Activated naive CD4-positive, alpha-beta T cell treated with Interleukin-2 at 50 U/mL for 16 hours (primary cell): ENCODE results near the gene CRYBA4.

Experiments
- DNase-seq: peaks from one replicate; pipeline ENCODE4 v3.0.0-alpha.2; 2020

Gene CRYBA4

DNA sequence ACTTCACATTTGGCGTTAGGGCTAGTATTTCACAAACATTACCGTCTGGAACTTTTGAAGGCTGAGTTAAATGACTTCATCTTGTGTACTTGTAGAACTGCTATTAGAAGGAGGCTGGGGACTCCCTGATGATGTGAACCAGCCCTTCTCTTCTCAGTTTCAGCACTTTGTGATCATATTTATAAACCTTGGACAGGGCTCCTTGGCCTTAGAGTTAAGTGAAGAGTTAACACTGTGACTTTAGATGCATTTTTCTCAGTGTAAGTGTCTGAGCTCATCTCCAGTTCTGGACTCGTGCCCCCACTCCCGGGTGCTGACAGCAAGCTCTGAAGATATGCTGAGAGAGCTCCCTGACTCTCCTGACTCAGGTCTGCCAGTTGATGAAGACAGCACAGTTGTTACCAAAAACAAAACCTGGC lies 44.1 kb downstream of the CRYBA4 start:
- no peak for DNase-seq

DNA sequence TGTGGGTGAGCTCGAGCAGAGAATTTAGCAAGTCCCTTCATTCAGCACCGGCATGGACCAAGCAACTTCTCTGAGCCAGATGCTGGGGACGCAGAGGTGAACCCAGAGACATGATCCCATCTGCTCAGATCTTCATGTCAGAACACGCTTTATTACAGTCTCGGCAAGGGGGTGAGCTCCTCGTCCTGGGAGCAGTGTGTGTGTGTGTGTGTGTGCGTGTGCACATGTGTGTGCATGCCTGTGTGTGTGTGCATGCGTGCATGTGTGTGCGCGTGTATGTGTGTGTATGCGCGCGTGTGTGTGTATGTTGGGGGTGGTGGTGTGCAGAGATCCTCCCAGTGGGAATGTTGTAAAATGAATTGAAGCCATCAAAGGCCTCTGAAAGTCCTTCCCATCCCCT lies 45.4 kb downstream of the CRYBA4 start:
- DNase-seq = no peak

DNA sequence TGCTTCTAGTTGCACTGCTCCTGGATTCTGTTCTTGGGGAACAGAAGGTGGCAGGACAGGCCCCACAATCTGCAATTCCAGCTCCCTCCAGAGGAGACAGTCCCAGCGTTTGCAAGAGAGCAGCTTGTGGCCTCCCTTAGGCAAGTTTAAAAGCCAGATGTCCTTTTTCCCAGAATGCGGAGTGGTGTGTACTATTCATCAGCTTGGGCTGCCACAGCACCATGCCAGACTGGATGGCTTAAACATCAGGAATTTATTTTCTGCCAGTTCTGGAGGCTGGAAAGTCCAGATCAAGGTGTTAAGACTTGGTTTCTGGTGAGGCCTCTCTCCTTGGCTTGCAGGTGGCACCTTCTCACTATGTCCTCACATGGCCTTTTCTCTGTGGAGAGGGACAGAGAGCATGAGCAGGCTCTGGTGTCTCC lies 47.3 kb downstream of the CRYBA4 start:
- DNase-seq = no peak

DNA sequence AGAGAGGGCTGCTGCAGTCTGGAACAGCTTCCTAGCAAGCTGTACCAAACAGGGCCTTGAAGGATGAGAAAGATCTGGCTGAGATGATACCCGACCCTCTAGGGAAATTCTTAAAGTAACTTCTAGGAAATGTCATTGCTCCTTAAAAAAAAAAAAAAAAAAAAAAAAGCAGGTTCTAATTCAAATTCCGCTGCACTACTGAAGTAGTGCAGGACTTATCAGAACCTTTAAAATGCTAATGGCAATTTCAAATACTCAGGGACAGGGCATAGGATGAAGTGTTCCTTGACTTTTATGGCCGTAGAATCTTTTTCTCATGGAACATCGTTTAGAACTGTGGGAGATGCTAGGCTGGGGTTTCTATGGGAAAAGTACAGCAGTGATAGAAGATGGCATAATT lies 48.7 kb downstream of the CRYBA4 start:
- no peak for DNase-seq

DNA sequence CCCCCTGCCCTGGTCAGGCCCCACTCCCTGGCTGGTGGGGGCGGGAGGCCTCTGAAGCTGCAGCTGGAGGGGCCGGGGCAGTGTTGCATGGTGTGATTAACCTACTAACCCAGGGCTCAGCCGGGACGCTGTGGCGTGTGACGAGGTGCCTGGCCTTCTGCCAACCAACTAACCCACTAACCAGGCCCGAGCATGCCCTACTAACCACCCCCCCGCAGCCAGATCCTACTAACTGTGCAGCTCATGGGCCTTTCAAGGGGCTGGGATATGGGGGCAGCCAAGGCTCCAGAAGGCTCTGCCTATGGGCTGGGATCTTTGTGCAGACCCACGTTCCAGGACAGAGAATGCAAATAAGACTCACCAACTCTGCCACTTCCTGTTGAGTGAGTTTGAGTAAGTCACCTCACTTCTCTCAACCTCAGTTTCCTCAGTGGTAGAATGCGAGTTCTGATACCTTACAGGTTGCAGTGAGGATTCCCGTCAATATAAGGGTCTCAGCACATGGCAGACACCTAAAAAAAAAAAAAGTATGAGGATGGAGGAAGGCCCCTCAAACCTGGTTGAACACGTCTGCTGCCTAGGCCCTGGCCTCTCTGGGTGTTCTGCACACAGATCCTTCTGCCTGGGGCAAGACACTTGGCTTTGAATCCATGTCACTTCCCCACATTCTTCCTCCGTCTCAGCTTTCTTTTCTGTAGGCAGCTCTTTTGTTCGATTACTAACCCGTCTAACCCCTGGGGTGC lies 49.7 kb downstream of the CRYBA4 start:
- DNase-seq = peak; percentile 71

DNA sequence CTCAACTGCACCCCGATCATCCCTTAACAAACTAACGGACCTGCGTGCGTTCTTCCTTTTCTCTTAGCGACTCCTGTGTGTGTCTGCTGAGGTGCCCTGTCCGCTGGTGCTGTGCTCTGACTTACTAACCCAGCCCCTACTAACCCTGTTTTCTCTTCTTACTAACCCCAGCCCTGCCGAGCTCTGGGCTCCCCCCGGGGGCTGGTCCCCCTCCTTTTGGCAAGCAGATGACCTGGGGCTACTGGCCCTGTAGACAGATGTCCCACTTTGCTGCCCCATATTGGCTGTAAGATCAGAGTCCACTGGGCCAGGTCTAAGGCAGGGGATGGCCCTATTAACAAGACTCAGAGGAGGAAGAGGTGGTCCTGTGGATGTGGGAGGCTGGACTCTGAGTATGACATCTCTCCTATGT lies 50.3 kb downstream of the CRYBA4 start:
- DNase-seq = peak; percentile 20

DNA sequence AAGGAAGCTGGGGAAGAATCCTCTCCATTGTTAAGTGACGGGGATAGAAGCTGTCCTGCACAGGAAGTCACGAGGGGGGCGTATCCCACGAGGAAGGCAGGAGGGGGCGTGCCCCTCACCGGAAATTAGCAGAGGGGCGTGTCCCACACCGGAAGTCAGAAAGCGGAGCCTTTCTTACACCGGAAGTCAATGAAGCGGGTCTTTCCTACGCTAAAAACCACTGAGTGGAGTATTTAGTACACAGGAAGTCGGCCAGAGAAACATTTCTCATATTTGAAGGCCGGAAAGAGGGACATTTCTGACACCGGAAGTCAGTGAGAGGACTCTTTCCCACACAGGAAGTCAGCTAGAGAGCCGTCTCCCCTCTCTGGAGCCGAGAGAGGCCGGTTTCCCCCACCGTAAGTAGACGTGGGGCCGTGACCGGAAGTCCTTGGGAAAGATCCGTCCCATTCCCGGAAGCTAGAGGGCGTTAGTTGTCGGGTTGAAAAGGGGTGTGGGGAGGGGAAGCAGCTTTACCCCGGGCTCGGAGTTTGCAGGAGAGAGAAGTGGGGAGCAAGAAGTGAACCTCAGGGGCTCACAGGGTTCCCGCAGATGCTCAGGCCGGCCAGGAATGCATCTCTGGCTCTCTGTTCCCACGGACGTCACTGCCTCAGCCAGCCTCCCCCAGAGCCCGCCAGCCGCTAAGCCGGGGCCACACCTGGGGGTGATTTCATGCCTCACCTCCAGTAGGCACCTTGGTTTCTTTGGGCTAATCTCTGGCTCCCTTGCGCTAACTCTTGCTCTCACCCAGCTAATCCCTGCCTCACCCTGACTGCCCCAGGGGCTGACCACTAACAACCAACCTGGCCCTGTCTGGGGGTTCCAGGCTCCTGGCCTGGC lies 51.1 kb downstream of the CRYBA4 start:
- DNase-seq = peak; percentile 89

DNA sequence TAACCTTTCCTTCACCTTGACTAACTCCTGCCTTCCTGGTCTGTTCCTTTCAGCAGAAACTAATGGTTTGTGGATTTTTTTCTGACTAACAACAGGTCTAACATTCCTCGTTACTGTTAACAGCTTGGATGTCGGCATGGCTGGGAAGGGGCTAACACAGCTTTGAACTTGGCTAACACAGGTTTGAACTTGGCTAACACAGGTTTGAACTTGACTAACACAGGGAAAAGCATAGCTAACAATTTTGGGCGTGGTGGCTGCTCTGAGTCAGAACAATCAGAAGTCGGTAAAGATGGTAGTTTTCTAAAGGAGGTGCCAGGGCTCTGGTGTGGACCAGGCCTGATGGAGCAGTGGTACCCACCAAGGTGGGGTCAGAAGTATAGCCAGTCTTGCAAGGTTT lies 51.7 kb downstream of the CRYBA4 start:
- DNase-seq = peak; percentile 46

DNA sequence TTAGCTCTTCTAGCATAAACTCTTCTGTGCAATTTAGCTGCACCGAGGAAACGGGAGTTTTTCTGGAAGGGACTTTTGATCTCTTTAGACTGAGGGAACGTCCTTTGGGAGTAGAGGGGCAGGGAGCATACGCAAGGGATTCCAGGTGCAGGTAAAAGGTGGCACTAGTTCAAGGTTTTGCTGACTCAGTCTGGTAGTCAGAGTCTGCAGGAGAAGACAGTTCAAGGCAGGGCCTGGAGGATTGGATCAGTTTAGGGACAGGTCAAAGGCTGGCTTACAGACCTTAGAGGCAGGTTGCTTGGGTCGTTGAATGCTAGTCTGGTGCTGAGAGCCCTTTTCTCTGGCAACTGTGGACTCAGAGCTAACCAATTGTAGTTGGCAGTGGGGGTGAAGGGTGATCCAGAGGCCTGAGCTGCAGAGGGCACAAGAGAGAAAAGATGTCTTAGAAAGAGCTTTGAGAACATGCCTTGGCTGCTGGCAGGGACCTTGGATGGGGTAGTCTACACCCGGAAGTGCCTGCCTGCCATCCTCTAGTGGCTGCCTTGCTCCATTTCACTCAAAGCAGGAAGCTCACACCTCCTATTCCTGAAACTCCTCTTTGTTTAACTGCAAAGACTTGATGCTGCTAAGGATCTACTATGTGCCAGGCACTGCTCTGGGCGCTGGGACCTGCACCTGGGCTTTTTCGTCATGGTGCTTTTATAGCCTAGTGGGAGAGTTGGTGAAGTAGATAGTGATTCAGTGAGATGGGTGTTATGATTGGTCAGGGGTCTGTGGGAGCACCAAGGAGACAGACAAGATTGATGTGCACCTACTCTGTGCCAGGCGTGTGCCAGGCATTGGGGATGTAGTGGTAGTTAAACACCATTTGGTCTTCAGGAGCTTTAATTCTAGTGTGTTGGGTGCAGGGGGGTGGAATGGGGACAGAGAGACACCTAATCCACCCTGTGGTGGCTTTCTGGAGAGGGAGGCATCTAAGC lies 52.7 kb downstream of the CRYBA4 start:
- DNase-seq = peak; percentile 22

DNA sequence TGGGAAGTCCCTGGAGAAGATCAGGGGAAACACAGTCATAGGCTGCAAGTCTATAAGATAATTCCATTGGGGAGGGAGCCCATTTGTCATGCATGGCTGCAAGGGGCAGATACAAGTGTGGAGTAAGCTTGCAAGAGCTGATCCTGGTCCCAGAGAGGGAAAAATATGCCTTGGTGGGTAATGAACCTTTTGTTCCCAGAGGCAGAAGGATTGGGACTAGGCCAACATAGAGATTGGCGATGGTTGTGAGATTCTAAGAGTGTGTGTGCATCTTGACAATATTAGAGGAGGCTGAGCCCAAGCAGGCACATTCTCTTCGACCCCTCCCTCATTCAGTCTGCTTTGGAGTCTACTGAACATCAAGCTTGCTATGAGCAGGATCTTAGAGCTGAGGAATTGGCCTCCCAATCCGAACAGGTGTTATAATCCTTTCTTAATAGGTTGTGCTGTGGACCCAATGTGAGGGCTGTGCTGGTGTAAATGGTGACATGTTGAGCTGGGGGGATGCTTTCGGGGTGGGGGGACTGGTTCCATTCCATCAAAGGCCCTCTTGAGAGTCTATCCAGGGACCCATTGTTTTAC lies 54.0 kb downstream of the CRYBA4 start:
- DNase-seq = no peak

DNA sequence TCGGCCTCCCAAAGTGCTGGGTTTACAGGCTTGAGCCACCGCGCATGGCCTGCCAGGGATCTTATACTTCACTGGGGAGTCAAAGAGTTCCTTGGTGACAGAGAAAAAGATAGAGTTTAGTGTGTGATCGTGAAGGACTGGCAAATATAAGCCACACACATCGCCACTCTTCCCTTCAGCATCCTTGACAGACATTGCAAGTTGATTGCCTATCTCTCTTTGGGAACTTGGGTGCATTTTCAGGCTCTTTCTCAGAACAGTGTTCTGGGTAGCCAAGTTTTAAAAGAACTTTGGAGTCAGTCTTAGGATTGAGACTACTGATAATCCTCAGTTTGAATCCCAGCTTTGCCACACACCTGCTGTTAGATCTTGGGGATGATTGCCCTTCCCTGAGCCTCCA lies 55.5 kb downstream of the CRYBA4 start:
- no peak for DNase-seq

DNA sequence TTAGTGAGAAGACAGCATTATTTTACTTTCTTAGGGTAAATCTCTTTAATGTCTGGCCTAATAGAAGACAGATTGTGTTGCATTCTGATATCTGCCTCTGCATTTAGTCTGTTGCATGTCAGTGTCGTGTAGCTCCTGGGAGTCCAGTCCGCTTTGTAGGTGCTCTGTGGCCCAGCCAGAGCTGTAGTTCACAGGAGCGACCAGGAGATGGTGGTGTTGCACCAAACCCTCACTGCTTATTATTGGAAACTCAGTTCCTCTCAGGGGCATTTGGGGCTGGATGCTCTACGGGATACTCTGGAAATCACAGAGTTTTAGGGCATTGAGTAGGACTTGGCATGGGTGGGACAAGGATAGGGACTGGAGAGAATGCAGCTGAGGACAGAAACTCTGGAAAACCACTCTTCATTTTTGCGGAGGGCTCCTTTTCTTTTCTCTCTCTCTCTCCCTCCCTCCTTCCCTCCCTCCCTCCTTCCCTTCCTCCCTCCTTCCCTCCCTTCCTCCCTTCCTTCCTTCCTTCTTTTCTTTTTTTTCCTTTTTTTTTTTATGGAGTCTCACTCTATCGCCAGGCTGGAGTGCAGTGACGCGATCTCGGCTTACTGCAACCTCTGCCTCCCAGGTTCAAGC lies 57.4 kb downstream of the CRYBA4 start:
- peak; percentile 77 for DNase-seq
